Adrenal gland (tissue), 5 donors: Measurements from ENCODE around the gene RPS15.

Experiments used
- POLR2A ChIP-seq, 2 donors: fragments of 450-650 bp; IDR thresholded peaks; one replicate each; pipeline ENCODE4 v1.6.1; 2017; ENCODE audit warnings: antibody characterized with exemption in 2 of 2, mild to moderate bottlenecking in 2 of 2, moderate library complexity in 1 of 2
- TF ChIP-seq, protein P1 (sequence below), 6 experiments: fragments of 450-650 bp in 4 of 6; fragments of 200-600 bp in 2 of 6; sonication (generic) in 1 of 6; IDR thresholded peaks; 1 replicate in 5 of 6; 2 replicates in 1 of 6; pipeline versions ENCODE4 v1.5.1 to v1.8.0; 2016 to 2021; ENCODE audit warnings: antibody characterized with exemption in 6 of 6, mild to moderate bottlenecking in 2 of 6, moderate library complexity in 1 of 6
- donor health status: DM: no; HTN: no; CAD: no.

DNA sequence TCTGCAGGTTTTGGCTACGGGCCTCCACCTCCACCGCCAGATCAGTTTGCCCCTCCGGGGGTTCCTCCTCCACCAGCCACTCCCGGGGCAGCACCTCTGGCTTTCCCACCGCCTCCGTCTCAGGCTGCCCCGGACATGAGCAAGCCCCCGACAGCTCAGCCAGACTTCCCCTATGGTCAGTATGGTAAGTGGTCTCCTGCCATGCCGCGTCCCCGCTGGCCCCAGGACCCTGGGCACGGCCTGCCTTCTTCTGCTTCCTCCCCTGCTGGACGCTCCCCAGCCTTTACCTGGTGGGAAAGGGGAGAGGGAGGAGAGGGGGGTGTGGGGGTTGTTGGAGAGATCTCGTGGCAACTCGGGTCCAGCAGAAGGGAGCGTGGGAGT, 5.7 kb upstream of the RPS15 start:
- TF ChIP-seq, protein P1, sequence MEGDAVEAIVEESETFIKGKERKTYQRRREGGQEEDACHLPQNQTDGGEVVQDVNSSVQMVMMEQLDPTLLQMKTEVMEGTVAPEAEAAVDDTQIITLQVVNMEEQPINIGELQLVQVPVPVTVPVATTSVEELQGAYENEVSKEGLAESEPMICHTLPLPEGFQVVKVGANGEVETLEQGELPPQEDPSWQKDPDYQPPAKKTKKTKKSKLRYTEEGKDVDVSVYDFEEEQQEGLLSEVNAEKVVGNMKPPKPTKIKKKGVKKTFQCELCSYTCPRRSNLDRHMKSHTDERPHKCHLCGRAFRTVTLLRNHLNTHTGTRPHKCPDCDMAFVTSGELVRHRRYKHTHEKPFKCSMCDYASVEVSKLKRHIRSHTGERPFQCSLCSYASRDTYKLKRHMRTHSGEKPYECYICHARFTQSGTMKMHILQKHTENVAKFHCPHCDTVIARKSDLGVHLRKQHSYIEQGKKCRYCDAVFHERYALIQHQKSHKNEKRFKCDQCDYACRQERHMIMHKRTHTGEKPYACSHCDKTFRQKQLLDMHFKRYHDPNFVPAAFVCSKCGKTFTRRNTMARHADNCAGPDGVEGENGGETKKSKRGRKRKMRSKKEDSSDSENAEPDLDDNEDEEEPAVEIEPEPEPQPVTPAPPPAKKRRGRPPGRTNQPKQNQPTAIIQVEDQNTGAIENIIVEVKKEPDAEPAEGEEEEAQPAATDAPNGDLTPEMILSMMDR (IDR thresholded peaks at IDR 0.05): no peak
- no peak for TF ChIP-seq POLR2A (IDR thresholded peaks at IDR 0.05)
